Measurements from ENCODE around the gene CD101. TPM values are rescaled to one million over a fixed set of nuclear protein-coding genes. Genes with fewer than 3 reads are reported as not detected.

The CD101 gene
- total RNA-seq, 1 experiment from 2014 or later = 0.37 TPM

DNA sequence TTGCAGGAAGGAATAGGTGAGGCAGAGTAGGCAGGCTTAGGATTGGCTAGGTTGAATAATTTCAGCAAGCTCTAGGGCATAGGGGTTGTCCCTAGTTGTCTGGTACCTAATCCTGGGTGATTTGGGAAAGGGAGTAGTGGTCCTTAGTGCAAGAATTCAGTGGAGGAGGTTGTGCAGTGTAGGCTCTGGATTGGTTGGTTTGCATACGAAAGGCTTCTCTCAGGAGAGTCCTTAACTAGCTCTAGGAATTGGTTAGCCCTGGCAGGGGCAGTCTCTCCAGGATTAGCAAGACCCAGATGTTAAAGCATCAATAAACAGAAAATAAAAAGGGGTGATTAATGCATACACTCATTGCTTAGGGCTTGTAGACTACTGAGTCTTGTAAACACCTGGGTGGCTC, 9.6 kb upstream of the CD101 start:
- DNase-seq (ENCODE audit: unreplicated experiment) = no peak
- ChIA-PET CTCF (interaction anchor here (1.0 kb wide), 1 partner anchor 12 kb away, joined by 4 read pairs; no protein-coding TSS in a partner anchor), POLR2A (interaction anchor here (0.6 to 0.8 kb wide), 3 partner anchors 13 to 137 kb away, joined by 3 to 4 read pairs (median 4); no protein-coding TSS in a partner anchor)
- Mint-ChIP-seq H3K27ac (ENCODE audit: low read depth, unreplicated experiment) (peak overlapping the region; percentile 89), H3K36me3 (ENCODE audit: insufficient read depth, unreplicated experiment) (peaks cover 8% of the 10 kb centered on the region), H3K4me1 (ENCODE audit: insufficient read depth, unreplicated experiment) (peaks cover 34% of the 10 kb centered on the region), H3K9me3 (ENCODE audit: unreplicated experiment) (peaks cover 8% of the 10 kb centered on the region), H3K27me3 (ENCODE audit: insufficient read depth, unreplicated experiment) (no peaks in the 10 kb centered on the region), H3K4me3 (ENCODE audit: unreplicated experiment) (no peak overlapping the region)
- intact Hi-C loops (cut with micrococcal nuclease) = no loop called here
- BruUV-seq (replicated peaks) = no TSS peak
- TF ChIP-seq, protein P1, sequence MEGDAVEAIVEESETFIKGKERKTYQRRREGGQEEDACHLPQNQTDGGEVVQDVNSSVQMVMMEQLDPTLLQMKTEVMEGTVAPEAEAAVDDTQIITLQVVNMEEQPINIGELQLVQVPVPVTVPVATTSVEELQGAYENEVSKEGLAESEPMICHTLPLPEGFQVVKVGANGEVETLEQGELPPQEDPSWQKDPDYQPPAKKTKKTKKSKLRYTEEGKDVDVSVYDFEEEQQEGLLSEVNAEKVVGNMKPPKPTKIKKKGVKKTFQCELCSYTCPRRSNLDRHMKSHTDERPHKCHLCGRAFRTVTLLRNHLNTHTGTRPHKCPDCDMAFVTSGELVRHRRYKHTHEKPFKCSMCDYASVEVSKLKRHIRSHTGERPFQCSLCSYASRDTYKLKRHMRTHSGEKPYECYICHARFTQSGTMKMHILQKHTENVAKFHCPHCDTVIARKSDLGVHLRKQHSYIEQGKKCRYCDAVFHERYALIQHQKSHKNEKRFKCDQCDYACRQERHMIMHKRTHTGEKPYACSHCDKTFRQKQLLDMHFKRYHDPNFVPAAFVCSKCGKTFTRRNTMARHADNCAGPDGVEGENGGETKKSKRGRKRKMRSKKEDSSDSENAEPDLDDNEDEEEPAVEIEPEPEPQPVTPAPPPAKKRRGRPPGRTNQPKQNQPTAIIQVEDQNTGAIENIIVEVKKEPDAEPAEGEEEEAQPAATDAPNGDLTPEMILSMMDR (IDR thresholded peaks at IDR 0.05; ENCODE audit: unreplicated experiment) = no peak

DNA sequence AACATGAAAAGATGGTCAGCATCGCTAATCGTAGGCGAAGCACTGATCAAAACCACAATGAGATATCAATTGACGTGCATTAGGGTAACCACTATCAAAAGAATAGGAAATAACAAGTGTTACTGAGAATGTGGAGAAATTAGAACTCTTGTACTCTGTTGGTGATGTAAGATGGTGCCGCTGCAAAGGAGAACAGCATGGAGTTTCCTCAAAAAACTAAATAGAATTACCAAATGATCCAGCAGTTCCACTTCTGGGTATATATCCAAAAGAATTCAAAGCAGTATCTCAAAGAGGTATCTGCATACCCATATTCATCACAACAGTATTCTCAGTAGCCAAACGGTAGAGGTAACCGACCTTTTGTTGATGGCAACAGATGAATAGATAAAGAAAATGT, 8.3 kb upstream of the CD101 start:
- intact Hi-C loops (cut with micrococcal nuclease) = no loop called here

DNA sequence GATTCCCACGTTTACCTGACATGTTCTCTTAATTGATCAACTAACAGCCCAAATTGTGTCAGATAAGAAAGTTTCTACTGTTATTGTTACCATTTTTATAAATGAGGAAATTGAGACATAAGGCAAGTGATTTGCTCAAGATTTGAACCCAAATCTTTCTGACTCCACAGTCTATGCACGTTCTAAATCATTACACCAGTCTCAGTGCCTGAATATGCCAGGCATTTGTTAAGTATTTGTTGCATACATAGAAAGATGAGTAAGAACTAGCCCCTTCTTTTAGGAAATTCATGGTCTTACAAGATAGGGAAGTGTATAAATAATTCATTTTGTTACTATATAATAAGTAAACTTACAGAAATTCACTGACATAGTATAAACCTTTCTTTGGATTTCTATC, 7.1 kb upstream of the CD101 start:
- no TSS peak for BruUV-seq (replicated peaks)
- DNase-seq (ENCODE audit: unreplicated experiment) = no peak
- POLR2A ChIA-PET = no interaction called here

More for the DNA sequence above, 8.3 kb upstream of the CD101 start:
- Mint-ChIP-seq H3K36me3 (ENCODE audit: insufficient read depth, unreplicated experiment) (peaks cover 6% of the 10 kb centered on the region), H3K4me3 (ENCODE audit: unreplicated experiment) (no peak overlapping the region), H3K4me1 (ENCODE audit: insufficient read depth, unreplicated experiment) (peaks cover 45% of the 10 kb centered on the region), H3K27me3 (ENCODE audit: insufficient read depth, unreplicated experiment) (no peaks in the 10 kb centered on the region), H3K27ac (ENCODE audit: low read depth, unreplicated experiment) (no peak overlapping the region), H3K9me3 (ENCODE audit: unreplicated experiment) (peaks cover 8% of the 10 kb centered on the region)
- no TSS peak for BruUV-seq (replicated peaks)
- TF ChIP-seq, protein P1 (IDR thresholded peaks at IDR 0.05; ENCODE audit: unreplicated experiment) = no peak
- CTCF ChIA-PET = no interaction called here
- POLR2A ChIA-PET = no interaction called here
- no peak for DNase-seq (ENCODE audit: unreplicated experiment)

DNA sequence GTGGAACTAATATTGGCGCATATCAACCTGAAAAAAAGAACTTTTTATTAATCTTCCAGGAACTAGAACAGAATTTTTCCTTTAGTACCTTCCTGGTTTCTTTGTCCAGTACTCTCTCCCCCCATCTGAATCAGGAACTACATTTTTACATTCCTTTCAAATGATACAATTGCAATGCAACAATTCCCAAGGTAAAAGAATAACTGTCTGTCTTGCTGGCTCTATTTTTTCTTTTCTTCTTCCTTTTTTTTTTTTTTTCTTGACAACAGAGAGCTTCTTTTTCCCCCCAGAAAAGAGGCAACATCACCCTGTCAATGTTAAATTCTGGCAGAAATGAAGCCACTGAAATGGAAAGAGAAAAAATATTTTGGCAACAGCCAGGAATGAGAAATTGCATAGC, 4.5 kb upstream of the CD101 start:
- Mint-ChIP-seq H3K27me3 (ENCODE audit: insufficient read depth, unreplicated experiment) (no peaks in the 10 kb centered on the region), H3K4me1 (ENCODE audit: insufficient read depth, unreplicated experiment) (peaks cover 23% of the 10 kb centered on the region), H3K4me3 (ENCODE audit: unreplicated experiment) (no peak overlapping the region), H3K27ac (ENCODE audit: low read depth, unreplicated experiment) (peak overlapping the region; percentile 32), H3K36me3 (ENCODE audit: insufficient read depth, unreplicated experiment) (peaks cover 6% of the 10 kb centered on the region), H3K9me3 (ENCODE audit: unreplicated experiment) (peaks cover 8% of the 10 kb centered on the region)
- POLR2A ChIA-PET = no interaction called here
- CTCF ChIA-PET = interaction anchor here (0.6 to 1.5 kb wide), 2 partner anchors 15 to 1015 kb away, joined by 3 to 6 read pairs; no protein-coding TSS in a partner anchor
- intact Hi-C loops (cut with micrococcal nuclease) = no loop called here
- no TSS peak for BruUV-seq (replicated peaks)
- DNase-seq (ENCODE audit: unreplicated experiment) = no peak
- TF ChIP-seq, protein P1 (IDR thresholded peaks at IDR 0.05; ENCODE audit: unreplicated experiment) = no peak

More for the DNA sequence above, 7.1 kb upstream of the CD101 start:
- CTCF ChIA-PET = no interaction called here
- Mint-ChIP-seq H3K36me3 (ENCODE audit: insufficient read depth, unreplicated experiment) (peaks cover 6% of the 10 kb centered on the region), H3K27me3 (ENCODE audit: insufficient read depth, unreplicated experiment) (no peaks in the 10 kb centered on the region), H3K4me1 (ENCODE audit: insufficient read depth, unreplicated experiment) (peaks cover 42% of the 10 kb centered on the region), H3K4me3 (ENCODE audit: unreplicated experiment) (no peak overlapping the region), H3K9me3 (ENCODE audit: unreplicated experiment) (peaks cover 8% of the 10 kb centered on the region), H3K27ac (ENCODE audit: low read depth, unreplicated experiment) (no peak overlapping the region)
- intact Hi-C loops (cut with micrococcal nuclease) = no loop called here
- TF ChIP-seq, protein P1 (IDR thresholded peaks at IDR 0.05; ENCODE audit: unreplicated experiment) = no peak

All from MCF 10A (cell line).